Tibial artery (tissue), 4 donors: ENCODE results near the gene IDH2.
"Not testable (repeated sequence)": the region's sequence is repeated elsewhere in the genome, so short reads cannot be mapped to it uniquely, and the experiment has no call there.

Source experiments
- DNase-seq, 2 donors: peaks; one replicate each; pipeline ENCODE4 v3.0.0-alpha.2; 2019
- H3K27ac ChIP-seq, 2 donors: fragments of 200-600 bp; sonication (generic) in 1 of 2; 1 replicate in 1 of 2; 2 replicates in 1 of 2; pipeline ENCODE4 v1.5.1; 2018 to 2019; ENCODE audit warnings: mild to moderate bottlenecking in 1 of 2
- H3K27me3 ChIP-seq, 2 donors: fragments of 200-600 bp; sonication (generic) in 1 of 2; one replicate each; pipeline versions ENCODE4 v1.5.1 to v1.6.0; 2016 to 2019
- H3K36me3 ChIP-seq, 3 donors: fragments of 200-600 bp; sonication (generic) in 2 of 3; one replicate each; pipeline ENCODE4 v1.5.1; 2016 to 2019; ENCODE audit warnings: mild to moderate bottlenecking in 2 of 3
- H3K4me1 ChIP-seq, 4 donors: fragments of 200-600 bp; sonication (generic) in 2 of 4; 1 replicate in 3 of 4; 2 replicates in 1 of 4; pipeline ENCODE4 v1.5.1; 2016 to 2019
- H3K4me3 ChIP-seq, 2 donors: fragments of 200-600 bp; sonication (generic) in 1 of 2; 1 replicate in 1 of 2; 2 replicates in 1 of 2; pipeline ENCODE4 v1.5.1; 2018 to 2019; ENCODE audit warnings: mild to moderate bottlenecking in 2 of 2
- H3K9me3 ChIP-seq, 3 donors: fragments of 200-600 bp; sonication (generic) in 1 of 3; one replicate each; pipeline ENCODE4 v1.5.1; 2016 to 2019
- intact Hi-C: fragments of 100-400 bp; cut with DNase I; formaldehyde crosslinking; loops from one replicate; pipeline ENCODE4 v1.15.0; 2023; ENCODE audit warnings: low total_unique reads
- TF ChIP-seq, protein P1 (sequence below), 2 experiments: fragments of 200-600 bp in 1 of 2; fragments of 450-650 bp in 1 of 2; IDR thresholded peaks; one replicate each; pipeline ENCODE4 v1.5.1; 2017 to 2019; ENCODE audit warnings: antibody characterized with exemption in 2 of 2, mild to moderate bottlenecking in 1 of 2, moderate library complexity in 1 of 2

Gene IDH2

DNA sequence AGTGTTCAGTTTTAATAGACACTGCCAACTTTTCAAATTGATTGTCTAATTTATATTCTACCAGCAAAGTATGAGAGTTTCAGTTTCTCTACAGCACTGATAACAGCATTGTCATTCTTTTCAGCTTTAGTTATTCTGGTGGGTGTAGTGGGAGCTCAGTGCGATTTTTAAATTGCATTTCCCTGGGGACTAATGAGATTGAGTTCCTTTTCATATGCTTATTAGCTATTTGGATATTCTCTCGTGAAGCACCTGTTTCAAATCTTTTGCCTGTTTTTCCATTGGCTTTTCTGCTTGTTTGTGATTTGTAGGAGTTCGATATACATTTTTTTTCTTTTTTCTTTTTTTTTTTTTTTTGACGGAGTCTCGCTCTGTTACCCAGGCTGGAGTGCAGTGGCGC is 18.8 kb upstream of the IDH2 start:
- Histone ChIP-seq H3K27me3 (no peaks in the 10 kb centered on the region), H3K4me1 (no peaks in the 10 kb centered on the region), H3K4me3 (no peak overlapping the region), H3K27ac (no peak overlapping the region), H3K36me3 (no peaks in the 10 kb centered on the region), H3K9me3 (no peaks in the 10 kb centered on the region)
- TF ChIP-seq, protein P1, sequence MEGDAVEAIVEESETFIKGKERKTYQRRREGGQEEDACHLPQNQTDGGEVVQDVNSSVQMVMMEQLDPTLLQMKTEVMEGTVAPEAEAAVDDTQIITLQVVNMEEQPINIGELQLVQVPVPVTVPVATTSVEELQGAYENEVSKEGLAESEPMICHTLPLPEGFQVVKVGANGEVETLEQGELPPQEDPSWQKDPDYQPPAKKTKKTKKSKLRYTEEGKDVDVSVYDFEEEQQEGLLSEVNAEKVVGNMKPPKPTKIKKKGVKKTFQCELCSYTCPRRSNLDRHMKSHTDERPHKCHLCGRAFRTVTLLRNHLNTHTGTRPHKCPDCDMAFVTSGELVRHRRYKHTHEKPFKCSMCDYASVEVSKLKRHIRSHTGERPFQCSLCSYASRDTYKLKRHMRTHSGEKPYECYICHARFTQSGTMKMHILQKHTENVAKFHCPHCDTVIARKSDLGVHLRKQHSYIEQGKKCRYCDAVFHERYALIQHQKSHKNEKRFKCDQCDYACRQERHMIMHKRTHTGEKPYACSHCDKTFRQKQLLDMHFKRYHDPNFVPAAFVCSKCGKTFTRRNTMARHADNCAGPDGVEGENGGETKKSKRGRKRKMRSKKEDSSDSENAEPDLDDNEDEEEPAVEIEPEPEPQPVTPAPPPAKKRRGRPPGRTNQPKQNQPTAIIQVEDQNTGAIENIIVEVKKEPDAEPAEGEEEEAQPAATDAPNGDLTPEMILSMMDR (IDR thresholded peaks at IDR 0.05) = no peak
- intact Hi-C loops = no loop called here
- DNase-seq = no peak

GRCh38 chr15:90119367-90119766 is 17.1 kb upstream of the IDH2 start:
- DNase-seq = no peak
- Histone ChIP-seq H3K4me1 (no peaks in the 10 kb centered on the region), H3K36me3 (no peaks in the 10 kb centered on the region), H3K27me3 (no peaks in the 10 kb centered on the region), H3K4me3 (no peak overlapping the region), H3K9me3 (peaks cover 0 to 8% (median 4%) of the 10 kb centered on the region in 3 donors), H3K27ac (no peak overlapping the region)
- TF ChIP-seq, protein P1 (IDR thresholded peaks at IDR 0.05) = no peak
- intact Hi-C loops = no loop called here

DNA sequence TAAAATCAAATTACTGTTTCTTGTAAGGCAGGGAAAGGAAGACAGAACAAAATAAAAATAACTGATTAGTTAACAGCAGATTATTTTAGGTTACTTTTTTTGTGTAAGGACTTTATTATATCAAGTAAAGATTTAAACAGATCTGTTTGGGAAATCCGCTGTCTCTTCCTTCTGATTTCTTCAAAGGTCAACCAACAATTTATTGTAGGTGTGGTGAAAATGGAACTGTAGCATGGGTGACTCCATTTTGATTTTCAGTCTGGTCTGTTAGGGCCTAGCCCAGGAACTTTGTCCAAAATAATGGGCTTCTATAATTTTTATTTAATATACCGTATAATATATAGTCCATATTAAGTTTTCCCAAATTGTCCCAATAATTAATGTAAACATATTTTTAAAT is 13.5 kb upstream of the IDH2 start:
- intact Hi-C loops = no loop called here
- H3K9me3 ChIP-seq = peaks cover 0 to 11% (median 10%) of the 10 kb centered on the region in 3 donors
- no peak for DNase-seq
- no peaks in the 10 kb centered on the region for H3K36me3 ChIP-seq
- TF ChIP-seq, protein P1 (IDR thresholded peaks at IDR 0.05) = no peak
- no peak overlapping the region for H3K27ac ChIP-seq
- H3K27me3 ChIP-seq = no peaks in the 10 kb centered on the region
- H3K4me1 ChIP-seq = no peaks in the 10 kb centered on the region
- H3K4me3 ChIP-seq = no peak overlapping the region

DNA sequence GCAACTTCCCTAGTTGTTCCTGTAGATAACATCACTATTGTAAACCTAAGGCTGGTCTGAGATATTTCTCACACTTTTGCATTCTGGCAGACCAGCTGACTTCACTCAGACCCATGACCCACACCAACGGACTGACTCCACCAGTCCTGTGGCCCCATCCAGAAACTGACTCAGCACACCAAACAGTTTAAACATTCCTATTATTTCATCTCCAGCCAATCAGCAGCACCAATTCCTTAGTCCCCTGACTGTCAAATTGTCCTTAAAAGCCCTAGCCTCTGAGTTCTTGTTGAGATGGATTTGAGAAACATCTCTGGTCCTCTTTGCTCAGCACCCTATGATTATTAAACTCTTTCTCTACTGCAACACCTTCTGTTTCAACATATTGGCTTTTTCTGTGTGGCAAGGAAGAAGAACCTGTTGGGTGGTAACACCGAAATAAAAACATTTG is 12.2 kb upstream of the IDH2 start:
- H3K27ac ChIP-seq = no peak overlapping the region
- DNase-seq = no peak
- H3K4me3 ChIP-seq = no peak overlapping the region
- no peaks in the 10 kb centered on the region for H3K36me3 ChIP-seq
- intact Hi-C loops = no loop called here
- TF ChIP-seq, protein P1 (IDR thresholded peaks at IDR 0.05) = no peak
- H3K9me3 ChIP-seq = peaks cover 0 to 11% (median 10%) of the 10 kb centered on the region in 3 donors
- no peaks in the 10 kb centered on the region for H3K4me1 ChIP-seq
- no peaks in the 10 kb centered on the region for H3K27me3 ChIP-seq

GRCh38 chr15:90113166-90113565 is 10.9 kb upstream of the IDH2 start:
- DNase-seq = no peak
- intact Hi-C loops = no loop called here

DNA sequence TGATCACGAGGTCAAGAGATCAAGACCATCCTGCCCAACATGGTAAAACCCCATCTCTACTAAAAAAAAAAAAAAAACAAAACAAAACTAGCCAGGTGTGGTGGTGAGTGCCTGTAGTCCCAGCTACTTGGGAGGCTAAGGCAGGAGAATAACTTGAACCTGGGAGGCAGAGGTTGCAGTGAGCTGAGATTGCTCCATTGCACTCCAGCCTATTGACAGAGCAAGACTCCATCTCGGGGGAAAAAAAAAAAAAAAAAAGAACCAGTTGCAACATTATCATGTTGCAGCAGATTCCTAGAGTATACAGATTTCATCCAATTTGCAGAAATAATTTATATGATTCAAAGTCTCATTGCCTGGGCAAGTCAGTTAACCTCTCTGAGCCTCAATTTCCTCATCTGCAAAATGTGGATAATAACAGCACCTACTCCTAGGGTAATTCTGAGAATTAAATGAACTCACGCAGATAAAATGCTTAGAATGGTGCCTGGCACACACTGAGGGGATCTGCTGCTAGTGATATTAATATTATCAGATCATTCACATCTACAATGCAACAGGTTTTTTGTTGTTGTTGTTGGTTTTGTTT is 7.0 kb upstream of the IDH2 start:
- H3K27ac ChIP-seq, H3K9me3 ChIP-seq, H3K4me3 ChIP-seq, intact Hi-C loops, H3K36me3 ChIP-seq, DNase-seq, H3K27me3 ChIP-seq: not testable (repeated sequence)
- H3K4me1 ChIP-seq = peaks cover 0 to 19% (median 14%) of the 10 kb centered on the region in 4 donors

More at GRCh38 chr15:90113166-90113565, 10.9 kb upstream of the IDH2 start:
- Histone ChIP-seq H3K27ac (no peak overlapping the region), H3K27me3 (no peaks in the 10 kb centered on the region), H3K4me1 (no peaks in the 10 kb centered on the region), H3K36me3 (no peaks in the 10 kb centered on the region), H3K4me3 (no peak overlapping the region), H3K9me3 (peaks cover 0 to 11% (median 10%) of the 10 kb centered on the region in 3 donors)
- TF ChIP-seq, protein P1 (IDR thresholded peaks at IDR 0.05) = no peak

- intact Hi-C loops, H3K27ac ChIP-seq: not testable (repeated sequence)
Measured at GRCh38 chr15:90108038-90108437, 5.8 kb upstream of the IDH2 start.

More at GRCh38 chr15:90108038-90108437, 5.8 kb upstream of the IDH2 start:
- not testable (repeated sequence) for H3K4me3 ChIP-seq, DNase-seq, H3K27me3 ChIP-seq, H3K36me3 ChIP-seq, H3K9me3 ChIP-seq
- H3K4me1 ChIP-seq = peaks cover 0 to 20% (median 16%) of the 10 kb centered on the region in 4 donors
